ENCODE measurements around the gene KCTD15. TPM values are rescaled to one million over a fixed set of nuclear protein-coding genes. Genes with fewer than 3 reads are reported as not detected.
A peak's percentile ranks its signal among the peaks of the same experiment; 100 is the strongest.

The KCTD15 gene
- total RNA-seq, 2 experiments from 2014 or later: 21.3 to 29.2 TPM

GRCh38 chr19:33795370-33796163 is 1.1 kb upstream of the KCTD15 start:
- peaks cover 12% of the 10 kb centered on the region for H3K4me1 ChIP-seq (ENCODE audit: insufficient read depth, low read length, poor library complexity, severe bottlenecking)
- no peaks in the 10 kb centered on the region for H3K9me3 ChIP-seq (ENCODE audit: low read length)
- no TSS peak for BruUV-seq (replicated peaks)
- peak overlapping the region; percentile 87 for H3K4me3 ChIP-seq (ENCODE audit: low read depth, low read length, poor library complexity, severe bottlenecking)
- POLR2A ChIA-PET: interaction anchor here (0.6 kb wide), 2 partner anchors 344 to 621 kb away, joined by 3 read pairs; no protein-coding TSS in a partner anchor
- no peaks in the 10 kb centered on the region for H3K9me2 ChIP-seq (ENCODE audit: insufficient read depth, low read length)
- intact Hi-C loops (cut with micrococcal nuclease; ENCODE audit: unreplicated experiment): no loop called here
- H3K36me3 ChIP-seq (ENCODE audit: insufficient read depth, low read length): peaks cover 10% of the 10 kb centered on the region; the same call in 1 of the 2 replicates
- H2AFZ ChIP-seq (ENCODE audit: low read length): peak overlapping the region; percentile 91
- TF ChIP-seq EZH2phosphoT487 (IDR thresholded peaks at IDR 0.05; ENCODE audit: borderline replicate concordance, low read depth, low read length): no peak
- TF ChIP-seq CTCF (conservative IDR thresholded peaks at IDR 0.05; ENCODE audit: low read length): peak; percentile 92
- no peaks in the 10 kb centered on the region for H4K20me1 ChIP-seq (ENCODE audit: insufficient read depth, low read length)
- H3K79me2 ChIP-seq (ENCODE audit: insufficient read depth, low read depth, low read length): no peaks in the 10 kb centered on the region
- peak overlapping the region; percentile 91 for H3K27ac ChIP-seq (ENCODE audit: low read depth, low read length, poor library complexity, severe bottlenecking)
- peak overlapping the region; percentile 82 for H3K4me2 ChIP-seq (ENCODE audit: low read length)
- peak; percentile 89 for DNase-seq (ENCODE audit: low spot score)
- CTCF ChIA-PET (ENCODE audit: unreplicated experiment): no interaction called here

GRCh38 chr19:33797802-33798671 is 1.4 kb downstream of the KCTD15 start:
- intact Hi-C loops (cut with micrococcal nuclease; ENCODE audit: unreplicated experiment): no loop called here
- H3K79me2 ChIP-seq (ENCODE audit: insufficient read depth, low read depth, low read length): no peaks in the 10 kb centered on the region
- H3K27ac ChIP-seq (ENCODE audit: low read depth, low read length, poor library complexity, severe bottlenecking): peak overlapping the region; percentile 68
- no peaks in the 10 kb centered on the region for H4K20me1 ChIP-seq (ENCODE audit: insufficient read depth, low read length)
- no TSS peak for BruUV-seq (replicated peaks)
- H3K9me3 ChIP-seq (ENCODE audit: low read length): no peaks in the 10 kb centered on the region
- H3K4me3 ChIP-seq (ENCODE audit: low read depth, low read length, poor library complexity, severe bottlenecking): peak overlapping the region; percentile 79
- peaks cover 32% of the 10 kb centered on the region; the same call in 1 of the 2 replicates for H3K36me3 ChIP-seq (ENCODE audit: insufficient read depth, low read length)
- DNase-seq (ENCODE audit: low spot score): peak; percentile 60
- H3K4me2 ChIP-seq (ENCODE audit: low read length): peak overlapping the region; percentile 71
- H3K9me2 ChIP-seq (ENCODE audit: insufficient read depth, low read length): no peaks in the 10 kb centered on the region
- ChIA-PET CTCF (ENCODE audit: unreplicated experiment) (no interaction called here), POLR2A (interaction anchor here (0.6 to 1.7 kb wide), 5 partner anchors 9 to 426 kb away, joined by 3 to 4 read pairs (median 3); no protein-coding TSS in a partner anchor)
- peak overlapping the region; percentile 52; the same call in 1 of the 2 replicates for H2AFZ ChIP-seq (ENCODE audit: low read length)
- TF ChIP-seq CTCF (conservative IDR thresholded peaks at IDR 0.05; ENCODE audit: low read length) (no peak), EZH2phosphoT487 (IDR thresholded peaks at IDR 0.05; ENCODE audit: borderline replicate concordance, low read depth, low read length) (no peak)
- peaks cover 12% of the 10 kb centered on the region for H3K4me1 ChIP-seq (ENCODE audit: insufficient read depth, low read length, poor library complexity, severe bottlenecking)
